HL-60 (cell line): ENCODE measurements around the gene ANAPC4.

ENCODE experiments used
- GABPA ChIP-seq: IDR thresholded peaks from 2 replicates; pipeline ENCODE4 v1.6.1; 2012; ENCODE audit warnings: low read depth
- POLR2AphosphoS5 ChIP-seq: IDR thresholded peaks from 2 replicates; pipeline ENCODE4 v1.6.1; 2012; ENCODE audit warnings: low read depth
- TF ChIP-seq, protein P1 (sequence below): IDR thresholded peaks from one replicate; pipeline ENCODE4 v1.5.1; 2011; ENCODE audit warnings: low read length, control low read depth, inconsistent platforms; ENCODE audit not compliant: insufficient read depth
- TF ChIP-seq, protein P2 (sequence below): IDR thresholded peaks from 2 replicates; pipeline ENCODE4 v1.6.1; 2012; ENCODE audit warnings: low read depth; ENCODE audit not compliant: insufficient replicate concordance

DNA sequence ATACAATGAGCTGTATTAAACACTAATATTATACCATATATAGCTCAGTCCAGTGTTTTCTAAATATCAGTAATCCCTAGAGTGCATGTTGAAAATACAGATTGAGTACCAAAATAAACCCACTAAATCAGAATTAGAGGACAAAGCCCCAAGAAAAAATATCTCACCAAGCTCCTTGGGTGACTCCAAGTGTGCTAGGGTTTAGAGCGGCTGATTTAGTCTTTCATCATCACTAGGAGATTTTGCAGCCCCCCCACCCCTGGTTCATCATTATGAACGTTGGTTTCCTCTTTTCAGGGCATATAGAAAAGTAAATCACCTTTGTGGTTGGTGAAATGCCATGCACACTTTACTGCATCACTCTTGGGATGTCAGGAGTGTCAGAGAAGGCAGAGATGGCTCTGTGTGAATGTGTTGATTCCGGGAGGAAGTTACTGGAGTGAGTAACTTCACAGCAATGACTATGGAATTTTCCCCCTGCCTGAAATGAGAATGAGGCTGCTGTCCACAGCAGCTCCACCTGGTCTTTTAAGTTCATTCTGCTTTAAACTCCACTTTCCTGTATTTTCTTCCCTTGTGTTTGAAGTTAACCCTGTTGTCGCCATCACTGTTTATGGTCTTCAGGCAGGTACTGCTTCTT is 25.2 kb upstream of the ANAPC4 start:
- TF ChIP-seq GABPA (no peak), POLR2AphosphoS5 (no peak)
- TF ChIP-seq, protein P1, sequence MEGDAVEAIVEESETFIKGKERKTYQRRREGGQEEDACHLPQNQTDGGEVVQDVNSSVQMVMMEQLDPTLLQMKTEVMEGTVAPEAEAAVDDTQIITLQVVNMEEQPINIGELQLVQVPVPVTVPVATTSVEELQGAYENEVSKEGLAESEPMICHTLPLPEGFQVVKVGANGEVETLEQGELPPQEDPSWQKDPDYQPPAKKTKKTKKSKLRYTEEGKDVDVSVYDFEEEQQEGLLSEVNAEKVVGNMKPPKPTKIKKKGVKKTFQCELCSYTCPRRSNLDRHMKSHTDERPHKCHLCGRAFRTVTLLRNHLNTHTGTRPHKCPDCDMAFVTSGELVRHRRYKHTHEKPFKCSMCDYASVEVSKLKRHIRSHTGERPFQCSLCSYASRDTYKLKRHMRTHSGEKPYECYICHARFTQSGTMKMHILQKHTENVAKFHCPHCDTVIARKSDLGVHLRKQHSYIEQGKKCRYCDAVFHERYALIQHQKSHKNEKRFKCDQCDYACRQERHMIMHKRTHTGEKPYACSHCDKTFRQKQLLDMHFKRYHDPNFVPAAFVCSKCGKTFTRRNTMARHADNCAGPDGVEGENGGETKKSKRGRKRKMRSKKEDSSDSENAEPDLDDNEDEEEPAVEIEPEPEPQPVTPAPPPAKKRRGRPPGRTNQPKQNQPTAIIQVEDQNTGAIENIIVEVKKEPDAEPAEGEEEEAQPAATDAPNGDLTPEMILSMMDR, result no peak
- TF ChIP-seq, protein P2, sequence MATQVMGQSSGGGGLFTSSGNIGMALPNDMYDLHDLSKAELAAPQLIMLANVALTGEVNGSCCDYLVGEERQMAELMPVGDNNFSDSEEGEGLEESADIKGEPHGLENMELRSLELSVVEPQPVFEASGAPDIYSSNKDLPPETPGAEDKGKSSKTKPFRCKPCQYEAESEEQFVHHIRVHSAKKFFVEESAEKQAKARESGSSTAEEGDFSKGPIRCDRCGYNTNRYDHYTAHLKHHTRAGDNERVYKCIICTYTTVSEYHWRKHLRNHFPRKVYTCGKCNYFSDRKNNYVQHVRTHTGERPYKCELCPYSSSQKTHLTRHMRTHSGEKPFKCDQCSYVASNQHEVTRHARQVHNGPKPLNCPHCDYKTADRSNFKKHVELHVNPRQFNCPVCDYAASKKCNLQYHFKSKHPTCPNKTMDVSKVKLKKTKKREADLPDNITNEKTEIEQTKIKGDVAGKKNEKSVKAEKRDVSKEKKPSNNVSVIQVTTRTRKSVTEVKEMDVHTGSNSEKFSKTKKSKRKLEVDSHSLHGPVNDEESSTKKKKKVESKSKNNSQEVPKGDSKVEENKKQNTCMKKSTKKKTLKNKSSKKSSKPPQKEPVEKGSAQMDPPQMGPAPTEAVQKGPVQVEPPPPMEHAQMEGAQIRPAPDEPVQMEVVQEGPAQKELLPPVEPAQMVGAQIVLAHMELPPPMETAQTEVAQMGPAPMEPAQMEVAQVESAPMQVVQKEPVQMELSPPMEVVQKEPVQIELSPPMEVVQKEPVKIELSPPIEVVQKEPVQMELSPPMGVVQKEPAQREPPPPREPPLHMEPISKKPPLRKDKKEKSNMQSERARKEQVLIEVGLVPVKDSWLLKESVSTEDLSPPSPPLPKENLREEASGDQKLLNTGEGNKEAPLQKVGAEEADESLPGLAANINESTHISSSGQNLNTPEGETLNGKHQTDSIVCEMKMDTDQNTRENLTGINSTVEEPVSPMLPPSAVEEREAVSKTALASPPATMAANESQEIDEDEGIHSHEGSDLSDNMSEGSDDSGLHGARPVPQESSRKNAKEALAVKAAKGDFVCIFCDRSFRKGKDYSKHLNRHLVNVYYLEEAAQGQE, result no peak
